Endothelial cell of umbilical vein (primary cell): Measurements from ENCODE around the gene TMEM175. TPM values are rescaled to one million over a fixed set of nuclear protein-coding genes. Genes with fewer than 3 reads are reported as not detected.

ENCODE experiments used
- BruUV-seq: library from RNA; stranded (reverse); fragments of 400-500 nt; replicated peaks from 2 replicates; lab custom pipeline; 2021; lab: Mats Ljungman, UMichigan
- CTCF ChIA-PET: fragments of 300-600, 350-600 bp; sonication (Branson Sonifier 250); formaldehyde crosslinking; loops from one replicate; lab custom pipeline; 2021; ENCODE audit warnings: antibody characterized with exemption, inconsistent platforms; lab: Charles Lee
- POLR2A ChIA-PET: fragments of 300-600, 350-600 bp; sonication (Branson Sonifier 250); formaldehyde crosslinking; loops from one replicate; lab custom pipeline; 2021; ENCODE audit warnings: antibody characterized with exemption, inconsistent platforms; lab: Charles Lee
- DNase-seq: peaks from one replicate; pipeline ENCODE4 v3.0.0-alpha.2; 2011; ENCODE audit warnings: low read depth, low spot score
- FAIRE-seq: peaks from 2 replicates; lab custom pipeline; 2011; peaks lifted over from hg19 to GRCh38; lab: Jason Lieb, UNC
- H2AFZ ChIP-seq: 2 replicates; pipeline ENCODE4 v1.6.0; 2012; ENCODE audit warnings: low read depth, low read length, control low read depth, inconsistent platforms
- H3K27ac ChIP-seq: 2 replicates; pipeline ENCODE4 v1.5.1; 2011; ENCODE audit warnings: low read depth, mild to moderate bottlenecking, control low read depth, low read length, moderate library complexity; ENCODE audit not compliant: insufficient read depth
- H3K27me3 ChIP-seq, 2 experiments: 2 replicates each; pipeline versions ENCODE4 v1.6.0 to v1.6.1; 2011; ENCODE audit warnings: low read length in 2 of 2, mixed read lengths in 1 of 2; ENCODE audit not compliant: control insufficient read depth in 2 of 2, insufficient read depth in 2 of 2
- H3K36me3 ChIP-seq, 2 experiments: 2 replicates in 1 of 2; 3 replicates in 1 of 2; pipeline ENCODE4 v1.5.1; 2011; ENCODE audit warnings: low read length in 2 of 2, mild to moderate bottlenecking in 1 of 2, moderate library complexity in 1 of 2; ENCODE audit not compliant: control insufficient read depth in 2 of 2, insufficient read depth in 2 of 2; ENCODE audit errors: extremely low read depth in 1 of 2
- H3K4me1 ChIP-seq: 3 replicates; pipeline ENCODE4 v1.5.1; 2011; ENCODE audit warnings: mild to moderate bottlenecking, low read length; ENCODE audit not compliant: control insufficient read depth, insufficient read depth; ENCODE audit errors: extremely low read depth
- H3K4me2 ChIP-seq: 2 replicates; pipeline ENCODE4 v1.6.1; 2011; ENCODE audit warnings: low read length, control low read depth, mixed read lengths; ENCODE audit not compliant: insufficient read depth
- H3K4me3 ChIP-seq, 3 experiments: fragments of 200-600 bp in 1 of 3; sonication (generic), shearing (Covaris generic) in 1 of 3; replicated peaks in 1 of 3; 2 replicates each; pipeline ENCODE4 v1.5.1; 2011 to 2016; ENCODE audit warnings: control low read depth in 3 of 3, low read length in 3 of 3, mild to moderate bottlenecking in 2 of 3, inconsistent platforms in 1 of 3, low read depth in 1 of 3, moderate library complexity in 1 of 3; ENCODE audit not compliant: insufficient read depth in 1 of 3
- H3K79me2 ChIP-seq: 2 replicates; pipeline ENCODE4 v1.6.0; 2012; ENCODE audit warnings: low read length, inconsistent platforms; ENCODE audit not compliant: control insufficient read depth, insufficient read depth
- H3K9ac ChIP-seq: replicated peaks from 2 replicates; pipeline ENCODE3; 2011; ENCODE audit warnings: low read length, control low read depth; ENCODE audit not compliant: insufficient read depth; ENCODE audit errors: extremely low read depth
- H3K9me1 ChIP-seq: replicated peaks from 3 replicates; pipeline ENCODE4 v1.6.0; 2011; ENCODE audit warnings: mild to moderate bottlenecking, low read length; ENCODE audit not compliant: control insufficient read depth, insufficient read depth; ENCODE audit errors: extremely low read depth
- H3K9me3 ChIP-seq: replicated peaks from 2 replicates; pipeline ENCODE4 v1.5.1; 2012; ENCODE audit warnings: low read length, inconsistent platforms; ENCODE audit not compliant: control insufficient read depth, insufficient read depth
- H4K20me1 ChIP-seq: replicated peaks from 2 replicates; pipeline ENCODE3; 2011; ENCODE audit warnings: mild to moderate bottlenecking, low read length; ENCODE audit not compliant: control insufficient read depth, insufficient read depth; ENCODE audit errors: extremely low read depth
- CTCF ChIP-seq, 2 donors: IDR thresholded peaks; 1 replicate in 1 of 2; 2 replicates in 1 of 2; pipeline ENCODE4 v1.5.1; 2011; ENCODE audit warnings: low read length in 2 of 2, mild to moderate bottlenecking in 2 of 2, moderate library complexity in 2 of 2, control low read depth in 1 of 2, inconsistent platforms in 1 of 2, low read depth in 1 of 2; ENCODE audit not compliant: insufficient read depth in 1 of 2; ENCODE audit errors: extremely low read depth in 1 of 2
- EZH2 ChIP-seq: IDR thresholded peaks from 2 replicates; pipeline ENCODE4 v1.6.1; 2012; ENCODE audit warnings: borderline replicate concordance, low read depth, mild to moderate bottlenecking, moderate library complexity, low read length, inconsistent platforms; ENCODE audit not compliant: severe bottlenecking
- FOS ChIP-seq: IDR thresholded peaks from 2 replicates; pipeline ENCODE4 v1.6.1; 2011; ENCODE audit warnings: mild to moderate bottlenecking, low read length, moderate library complexity, borderline replicate concordance; ENCODE audit not compliant: insufficient read depth
- GATA2 ChIP-seq: IDR thresholded peaks from 2 replicates; pipeline ENCODE4 v1.7.0; 2011; ENCODE audit warnings: low read depth, mild to moderate bottlenecking, moderate library complexity, mixed read lengths, low read length; ENCODE audit not compliant: insufficient read length, insufficient read depth
- JUN ChIP-seq: IDR thresholded peaks from 2 replicates; pipeline ENCODE4 v1.6.1; 2011; ENCODE audit warnings: borderline replicate concordance, low read depth; ENCODE audit not compliant: insufficient read length, insufficient read depth
- MYC ChIP-seq: IDR thresholded peaks from one replicate; pipeline ENCODE4 v1.6.1; 2011; ENCODE audit warnings: mild to moderate bottlenecking, low read depth, low read length
- POLR2A ChIP-seq: IDR thresholded peaks from 2 replicates; pipeline ENCODE4 v1.6.1; 2012; ENCODE audit warnings: low read depth, mild to moderate bottlenecking, control low read depth, low read length
- POLR2AphosphoS5 ChIP-seq: IDR thresholded peaks from 2 replicates; pipeline ENCODE4 v1.6.1; 2012; ENCODE audit warnings: low read depth, mild to moderate bottlenecking, control low read depth, low read length, moderate library complexity; ENCODE audit not compliant: insufficient read depth
- dilution Hi-C: fragments of 300-500 bp; cut with MboI; formaldehyde crosslinking; loops from one replicate; pipeline ENCODE4 v1.15.0; 2019; ENCODE audit warnings: low sequenced_read_pairs; ENCODE audit not compliant: extremely low pct_ligation_motif_present
- intact Hi-C: fragments of 100-400 bp; cut with micrococcal nuclease; formaldehyde crosslinking; loops from one replicate; pipeline ENCODE4 v1.10.0; 2022
- polyA plus RNA-seq, 4 experiments: library from polyadenylated mRNA; depleted of rRNA in 3 of 4; stranded (reverse) in 3 of 4; unstranded in 1 of 4; fragments of >200 nt; gene quantifications; 2 replicates each; pipeline versions ENCODE4 v1.2.1 to v1.2.3, GENCODE V29; 2011 to 2012; ENCODE audit warnings: missing spikeins in 1 of 4
- total RNA-seq: library from RNA; stranded (reverse); gene quantifications from 2 replicates; pipeline ENCODE4 v1.2.3, GENCODE V29; 2021
- TF ChIP-seq, protein P1 (sequence below): IDR thresholded peaks from 2 replicates; pipeline ENCODE4 v1.6.1; 2011; ENCODE audit not compliant: insufficient read depth, insufficient read length

TMEM175 gene
- total and polyA plus RNA-seq, 2 donors (not counting 3 experiments of a cell fraction or from before 2014, with no cell fraction given) = 21.9 to 80.1 TPM

DNA sequence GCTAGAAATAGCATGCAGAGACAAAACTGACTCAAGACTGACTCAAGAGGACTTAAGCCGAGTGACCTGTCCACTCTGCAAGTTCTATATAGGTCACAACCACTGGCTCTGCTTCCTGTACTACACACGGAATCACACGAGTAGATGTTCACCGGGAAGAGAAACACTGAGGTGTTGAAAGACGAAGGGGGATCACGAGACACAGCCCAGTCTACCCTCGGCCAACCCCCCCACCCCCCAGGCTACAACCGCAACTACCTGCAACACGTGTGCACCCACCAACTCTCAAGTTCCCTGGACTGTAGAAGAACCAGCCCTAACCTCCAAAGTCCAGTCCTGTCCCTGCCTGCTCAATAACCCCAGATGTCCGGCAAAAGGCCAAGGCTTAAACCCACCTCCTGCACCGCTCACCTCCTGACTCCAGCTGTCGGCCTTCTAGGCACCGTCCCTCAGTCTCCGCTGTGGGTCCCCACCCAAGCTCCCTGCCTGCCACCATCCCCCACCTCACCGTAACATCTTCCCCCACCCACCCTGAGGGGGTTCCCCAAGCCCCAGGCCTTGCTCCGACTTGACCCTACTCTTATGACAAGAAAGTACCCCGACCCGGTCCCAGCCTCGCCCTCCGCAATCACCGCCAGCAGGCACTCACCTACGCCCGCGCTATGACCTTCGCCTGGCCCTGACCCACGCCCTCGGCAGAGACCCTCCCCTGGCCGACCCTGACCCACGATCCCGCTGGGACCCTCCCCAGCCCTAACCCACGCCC is 883 bp upstream of the TMEM175 start:
- ChIA-PET CTCF (interaction anchor here (0.9 to 2.9 kb wide), 6 partner anchors 12 to 188 kb away, joined by 3 to 15 read pairs (median 4); partner anchors contain the start of gene IDUA), POLR2A (no interaction called here)
- H3K4me3 ChIP-seq = peak overlapping the region; percentile 58 to 83 (median 82)
- peak overlapping the region; percentile 71 for H2AFZ ChIP-seq
- H3K9me3 ChIP-seq = no peaks in the 10 kb centered on the region
- intact Hi-C loops (no loop called here), dilution Hi-C loops (no loop called here)
- DNase-seq (peak; percentile 34), FAIRE-seq (peak; percentile 77)
- peak overlapping the region; percentile 64 for H3K4me2 ChIP-seq
- peak overlapping the region; percentile 93 for H3K9ac ChIP-seq
- no peaks in the 10 kb centered on the region for H4K20me1 ChIP-seq
- no TSS peak for BruUV-seq
- H3K36me3 ChIP-seq = peaks cover 0 to 2% of the 10 kb centered on the region in 2 experiments
- TF ChIP-seq JUN = no peak
- no peak for TF ChIP-seq EZH2
- TF ChIP-seq, protein P1, sequence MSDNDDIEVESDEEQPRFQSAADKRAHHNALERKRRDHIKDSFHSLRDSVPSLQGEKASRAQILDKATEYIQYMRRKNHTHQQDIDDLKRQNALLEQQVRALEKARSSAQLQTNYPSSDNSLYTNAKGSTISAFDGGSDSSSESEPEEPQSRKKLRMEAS = no peak
- no peak for TF ChIP-seq FOS
- no peak for TF ChIP-seq POLR2AphosphoS5
- no peak for TF ChIP-seq MYC
- no peak for TF ChIP-seq POLR2A
- no peak for TF ChIP-seq CTCF (IDR thresholded peaks at IDR 0.05; ENCODE audit: extremely low read depth in 1 of 2, insufficient read depth in 1 of 2, low read depth in 1 of 2, low read length in 2 of 2)
- TF ChIP-seq GATA2 = no peak
- peaks cover 9% of the 10 kb centered on the region for H3K4me1 ChIP-seq
- H3K27me3 ChIP-seq = no peaks in the 10 kb centered on the region
- H3K79me2 ChIP-seq = peaks cover 42% of the 10 kb centered on the region
- no peaks in the 10 kb centered on the region for H3K9me1 ChIP-seq
- peak overlapping the region; percentile 68 for H3K27ac ChIP-seq
